ENCODE results near the gene GLG1.

DNA sequence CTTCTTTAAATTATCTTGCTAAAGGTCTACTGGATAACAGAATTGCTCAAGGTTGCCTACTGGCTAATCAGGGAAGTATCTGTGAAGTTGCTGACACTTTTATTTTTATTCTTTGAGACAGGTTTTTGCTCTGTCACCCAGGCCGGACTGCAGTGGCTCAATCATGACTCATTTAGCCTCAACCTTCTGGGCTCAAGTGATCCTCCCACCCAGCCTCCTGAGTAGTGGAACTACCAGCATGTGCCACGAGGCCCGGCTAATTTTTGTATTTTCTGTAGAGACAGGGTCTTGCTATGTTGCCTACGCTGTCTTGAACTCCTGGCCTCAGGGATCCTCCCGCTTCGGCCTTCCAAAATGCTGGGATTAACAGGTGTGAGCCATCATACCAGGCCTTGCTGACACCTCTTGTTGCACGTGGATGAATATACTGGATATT, 43.1 kb downstream of the GLG1 start:
- TF ChIP-seq, protein P1, sequence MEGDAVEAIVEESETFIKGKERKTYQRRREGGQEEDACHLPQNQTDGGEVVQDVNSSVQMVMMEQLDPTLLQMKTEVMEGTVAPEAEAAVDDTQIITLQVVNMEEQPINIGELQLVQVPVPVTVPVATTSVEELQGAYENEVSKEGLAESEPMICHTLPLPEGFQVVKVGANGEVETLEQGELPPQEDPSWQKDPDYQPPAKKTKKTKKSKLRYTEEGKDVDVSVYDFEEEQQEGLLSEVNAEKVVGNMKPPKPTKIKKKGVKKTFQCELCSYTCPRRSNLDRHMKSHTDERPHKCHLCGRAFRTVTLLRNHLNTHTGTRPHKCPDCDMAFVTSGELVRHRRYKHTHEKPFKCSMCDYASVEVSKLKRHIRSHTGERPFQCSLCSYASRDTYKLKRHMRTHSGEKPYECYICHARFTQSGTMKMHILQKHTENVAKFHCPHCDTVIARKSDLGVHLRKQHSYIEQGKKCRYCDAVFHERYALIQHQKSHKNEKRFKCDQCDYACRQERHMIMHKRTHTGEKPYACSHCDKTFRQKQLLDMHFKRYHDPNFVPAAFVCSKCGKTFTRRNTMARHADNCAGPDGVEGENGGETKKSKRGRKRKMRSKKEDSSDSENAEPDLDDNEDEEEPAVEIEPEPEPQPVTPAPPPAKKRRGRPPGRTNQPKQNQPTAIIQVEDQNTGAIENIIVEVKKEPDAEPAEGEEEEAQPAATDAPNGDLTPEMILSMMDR (IDR thresholded peaks at IDR 0.05): peak in 1 of 6 experiments; percentile 7
- TF ChIP-seq EP300 (IDR thresholded peaks at IDR 0.05): no peak
- no peak for TF ChIP-seq POLR2A (IDR thresholded peaks at IDR 0.05)
